OCI-LY1 (cell line): ENCODE data around the gene TTC23.
"Not testable (repeated sequence)": the region's sequence is repeated elsewhere in the genome, so short reads cannot be mapped to it uniquely, and the experiment has no call there.

Experiments
- H2AFZ ChIP-seq: fragments of 200-600 bp; sonication (generic), shearing (Covaris generic); 2 replicates; pipeline ENCODE4 v1.6.0; 2014; ENCODE audit warnings: antibody characterized with exemption, mild to moderate bottlenecking, low read length
- H3F3A ChIP-seq: fragments of 200-600 bp; sonication (generic), shearing (Covaris generic); 2 replicates; pipeline ENCODE4 v1.6.0; 2014; ENCODE audit warnings: mild to moderate bottlenecking, antibody characterized with exemption, low read length, moderate library complexity; ENCODE audit not compliant: insufficient read depth
- H3K27ac ChIP-seq: fragments of 200-600 bp; sonication (generic); 2 replicates; pipeline ENCODE4 v1.5.1; 2014; ENCODE audit warnings: low read length, mixed run types, mild to moderate bottlenecking, low read depth; ENCODE audit not compliant: poor library complexity, severe bottlenecking
- H3K27me3 ChIP-seq: fragments of 200-600 bp; sonication (generic); 2 replicates; pipeline ENCODE4 v1.6.0; 2014; ENCODE audit warnings: antibody characterized with exemption, mild to moderate bottlenecking, low read length, moderate library complexity; ENCODE audit not compliant: insufficient read depth
- H3K36me3 ChIP-seq: fragments of 200-600 bp; sonication (generic); 2 replicates; pipeline ENCODE4 v1.6.1; 2014; ENCODE audit warnings: mild to moderate bottlenecking, antibody characterized with exemption, low read length, moderate library complexity, mixed read lengths; ENCODE audit not compliant: insufficient read depth
- H3K4me1 ChIP-seq: fragments of 200-600 bp; sonication (generic); 2 replicates; pipeline ENCODE4 v1.5.1; 2014; ENCODE audit warnings: mild to moderate bottlenecking, low read length, moderate library complexity; ENCODE audit not compliant: insufficient read depth, severe bottlenecking
- H3K4me2 ChIP-seq: fragments of 200-600 bp; sonication (generic), shearing (Covaris generic); 2 replicates; pipeline ENCODE4 v1.6.1; 2014; ENCODE audit warnings: low read length
- H3K4me3 ChIP-seq: fragments of 200-600 bp; sonication (generic); 2 replicates; pipeline ENCODE4 v1.5.1; 2014; ENCODE audit warnings: low read length, low read depth, mild to moderate bottlenecking, mixed read lengths; ENCODE audit not compliant: poor library complexity, severe bottlenecking
- H3K79me2 ChIP-seq: fragments of 200-600 bp; shearing (Covaris generic); 2 replicates; pipeline ENCODE4 v1.6.1; 2016; ENCODE audit warnings: mixed run types, low read length, mixed read lengths; ENCODE audit not compliant: insufficient read depth
- H3K9ac ChIP-seq: fragments of 200-600 bp; sonication (generic), shearing (Covaris generic); 2 replicates; pipeline ENCODE4 v1.6.1; 2014; ENCODE audit warnings: mild to moderate bottlenecking, low read length, mixed read lengths
- H3K9me2 ChIP-seq: fragments of 200-600 bp; sonication (generic), shearing (Covaris generic); 2 replicates; pipeline ENCODE4 v1.6.1; 2014; ENCODE audit warnings: low read depth, mild to moderate bottlenecking, low read length, mixed read lengths
- H3K9me3 ChIP-seq: fragments of 200-600 bp; shearing (Covaris generic); 2 replicates; pipeline ENCODE4 v1.6.1; 2014; ENCODE audit warnings: low read length, mixed read lengths
- H4K20me1 ChIP-seq: fragments of 200-600 bp; sonication (generic), shearing (Covaris generic); 2 replicates; pipeline ENCODE4 v1.6.0; 2016; ENCODE audit warnings: mild to moderate bottlenecking, low read length; ENCODE audit not compliant: insufficient read depth
- EZH2 ChIP-seq: fragments of 200-600 bp; sonication (generic), shearing (Covaris generic); IDR thresholded peaks from 2 replicates; pipeline ENCODE4 v1.8.0; 2017; ENCODE audit warnings: borderline replicate concordance, mixed run types, mild to moderate bottlenecking, antibody characterized with exemption, low read length, moderate library complexity, mixed read lengths
- TF ChIP-seq, protein P1 (sequence below): fragments of 200-600 bp; sonication (generic), shearing (Covaris generic); IDR thresholded peaks from 2 replicates; pipeline ENCODE4 v1.5.1; 2017; ENCODE audit warnings: mild to moderate bottlenecking, antibody characterized with exemption, low read length, moderate library complexity, mixed read lengths

Gene TTC23

DNA sequence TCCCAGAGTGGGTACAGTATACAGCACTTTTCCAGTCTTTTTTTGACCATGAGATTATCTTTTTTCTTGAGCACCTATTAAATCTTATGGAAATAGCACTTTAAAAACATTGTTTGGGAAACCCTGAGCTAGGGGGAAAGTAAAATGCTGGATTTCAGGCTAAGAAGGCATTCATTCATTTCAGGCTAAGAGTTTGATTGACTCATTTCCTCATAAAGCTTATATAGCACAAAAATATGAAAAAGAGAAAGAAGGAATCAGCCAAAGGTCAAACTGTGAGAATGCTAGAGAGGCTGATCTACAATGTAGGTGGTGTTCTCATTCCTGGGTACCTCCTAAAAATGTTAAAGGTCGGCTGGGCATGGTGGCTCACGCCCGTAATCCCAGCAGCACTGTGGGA, 10.5 kb downstream of the TTC23 start:
- H4K20me1 ChIP-seq: no peaks in the 10 kb centered on the region
- no peak overlapping the region for H3K27ac ChIP-seq
- no peaks in the 10 kb centered on the region; the same call in 1 of the 2 replicates for H3K27me3 ChIP-seq
- no peaks in the 10 kb centered on the region for H3K36me3 ChIP-seq
- no peak for TF ChIP-seq EZH2
- TF ChIP-seq, protein P1, sequence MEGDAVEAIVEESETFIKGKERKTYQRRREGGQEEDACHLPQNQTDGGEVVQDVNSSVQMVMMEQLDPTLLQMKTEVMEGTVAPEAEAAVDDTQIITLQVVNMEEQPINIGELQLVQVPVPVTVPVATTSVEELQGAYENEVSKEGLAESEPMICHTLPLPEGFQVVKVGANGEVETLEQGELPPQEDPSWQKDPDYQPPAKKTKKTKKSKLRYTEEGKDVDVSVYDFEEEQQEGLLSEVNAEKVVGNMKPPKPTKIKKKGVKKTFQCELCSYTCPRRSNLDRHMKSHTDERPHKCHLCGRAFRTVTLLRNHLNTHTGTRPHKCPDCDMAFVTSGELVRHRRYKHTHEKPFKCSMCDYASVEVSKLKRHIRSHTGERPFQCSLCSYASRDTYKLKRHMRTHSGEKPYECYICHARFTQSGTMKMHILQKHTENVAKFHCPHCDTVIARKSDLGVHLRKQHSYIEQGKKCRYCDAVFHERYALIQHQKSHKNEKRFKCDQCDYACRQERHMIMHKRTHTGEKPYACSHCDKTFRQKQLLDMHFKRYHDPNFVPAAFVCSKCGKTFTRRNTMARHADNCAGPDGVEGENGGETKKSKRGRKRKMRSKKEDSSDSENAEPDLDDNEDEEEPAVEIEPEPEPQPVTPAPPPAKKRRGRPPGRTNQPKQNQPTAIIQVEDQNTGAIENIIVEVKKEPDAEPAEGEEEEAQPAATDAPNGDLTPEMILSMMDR: no peak
- no peaks in the 10 kb centered on the region for H3K4me1 ChIP-seq
- no peaks in the 10 kb centered on the region for H3F3A ChIP-seq
- no peaks in the 10 kb centered on the region for H3K79me2 ChIP-seq
- no peaks in the 10 kb centered on the region for H3K9me2 ChIP-seq
- H3K9me3 ChIP-seq: no peaks in the 10 kb centered on the region
- H3K4me3 ChIP-seq: no peak overlapping the region
- H3K9ac ChIP-seq: no peak overlapping the region
- no peak overlapping the region for H2AFZ ChIP-seq
- no peak overlapping the region for H3K4me2 ChIP-seq

DNA sequence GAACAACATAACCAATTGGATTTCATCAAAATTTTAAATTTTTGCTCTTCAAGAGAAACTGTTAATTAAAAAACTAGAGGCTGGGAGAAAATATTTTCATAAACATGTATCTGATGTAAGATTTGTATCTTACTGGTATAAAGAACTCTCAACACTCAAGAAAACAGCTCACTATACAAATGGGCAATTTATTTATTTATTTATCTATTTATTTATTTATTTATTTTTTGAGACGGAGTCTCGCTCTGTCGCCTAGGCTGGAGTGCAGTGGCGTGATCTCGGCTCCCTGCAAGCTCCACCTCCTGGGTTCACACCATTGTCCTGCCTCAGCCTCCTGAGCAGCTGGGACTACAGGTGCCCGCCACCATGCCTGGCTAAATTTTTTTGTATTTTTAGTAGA, 15.2 kb downstream of the TTC23 start:
- not testable (repeated sequence) for H3K36me3 ChIP-seq, H3K79me2 ChIP-seq, H3F3A ChIP-seq, H3K27ac ChIP-seq, H3K9me2 ChIP-seq, H3K4me1 ChIP-seq, H3K9ac ChIP-seq, H4K20me1 ChIP-seq, H3K9me3 ChIP-seq, H3K4me3 ChIP-seq, H3K27me3 ChIP-seq, H2AFZ ChIP-seq, H3K4me2 ChIP-seq

DNA sequence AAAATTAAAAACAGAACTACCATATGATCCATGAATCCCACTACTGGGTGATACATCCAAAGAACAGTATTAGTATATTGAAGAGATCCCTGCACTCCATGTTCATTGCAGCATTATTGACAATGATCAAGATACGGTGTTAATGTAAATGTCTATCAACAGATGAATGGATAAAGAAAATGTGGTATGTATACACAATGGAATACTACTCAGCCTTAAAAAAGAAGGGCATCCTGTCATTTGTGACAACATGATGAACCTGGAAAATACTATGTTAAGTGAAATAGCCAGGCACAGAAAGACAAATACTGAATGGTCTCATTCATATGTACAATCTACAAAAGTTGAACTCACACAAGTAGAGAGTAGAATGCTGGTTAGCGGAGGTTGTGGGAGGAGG, 16.6 kb downstream of the TTC23 start:
- Histone ChIP-seq H3K4me1 (no peaks in the 10 kb centered on the region), H3K9me2 (no peaks in the 10 kb centered on the region)

DNA sequence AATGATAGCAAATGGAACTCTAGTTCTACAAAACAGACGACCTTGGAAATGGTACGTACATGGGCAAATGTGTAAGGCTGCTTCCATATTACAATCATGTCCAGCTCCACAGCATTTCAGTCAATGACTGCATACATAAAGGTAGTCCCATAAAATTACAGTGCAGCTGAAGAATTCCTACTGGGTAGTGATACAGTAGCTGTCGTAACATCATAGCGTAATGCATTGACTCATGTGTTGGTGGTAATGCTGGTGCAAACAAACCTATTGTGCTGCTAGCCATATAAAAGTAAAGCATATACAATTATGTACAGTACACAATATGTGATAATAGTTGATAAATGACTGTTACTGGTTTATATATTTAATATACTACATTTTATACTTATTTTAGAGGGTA, 18.5 kb downstream of the TTC23 start:
- TF ChIP-seq EZH2: no peak
- TF ChIP-seq, protein P1: no peak
- no peaks in the 10 kb centered on the region for H4K20me1 ChIP-seq
- no peak overlapping the region for H3K9ac ChIP-seq
- H3K9me2 ChIP-seq: no peaks in the 10 kb centered on the region
- H3K4me3 ChIP-seq: no peak overlapping the region
- no peak overlapping the region for H3K4me2 ChIP-seq
- H3K9me3 ChIP-seq: no peaks in the 10 kb centered on the region
- no peaks in the 10 kb centered on the region for H3F3A ChIP-seq
- H2AFZ ChIP-seq: no peak overlapping the region
- no peaks in the 10 kb centered on the region for H3K79me2 ChIP-seq
- H3K27me3 ChIP-seq: no peaks in the 10 kb centered on the region
- H3K36me3 ChIP-seq: no peaks in the 10 kb centered on the region
- no peak overlapping the region for H3K27ac ChIP-seq
- no peaks in the 10 kb centered on the region for H3K4me1 ChIP-seq

More for the DNA sequence above, 16.6 kb downstream of the TTC23 start:
- H3K9ac ChIP-seq: no peak overlapping the region
- H3K27ac ChIP-seq: no peak overlapping the region
- no peaks in the 10 kb centered on the region for H3F3A ChIP-seq
- no peaks in the 10 kb centered on the region for H3K36me3 ChIP-seq
- no peak overlapping the region for H2AFZ ChIP-seq
- no peaks in the 10 kb centered on the region for H3K9me3 ChIP-seq
- H3K27me3 ChIP-seq: no peaks in the 10 kb centered on the region
- no peak for TF ChIP-seq EZH2
- TF ChIP-seq, protein P1: no peak
- H3K4me3 ChIP-seq: no peak overlapping the region
- H3K79me2 ChIP-seq: no peaks in the 10 kb centered on the region
- H4K20me1 ChIP-seq: no peaks in the 10 kb centered on the region
- no peak overlapping the region for H3K4me2 ChIP-seq
